ENCODE data around the gene NPSR1. TPM values are rescaled to one million over a fixed set of nuclear protein-coding genes. Genes with fewer than 3 reads are reported as not detected.

Gene NPSR1
- total RNA-seq, 4 donors from 2014 or later: 0.95 to 9.7 TPM; not detected in 2

DNA sequence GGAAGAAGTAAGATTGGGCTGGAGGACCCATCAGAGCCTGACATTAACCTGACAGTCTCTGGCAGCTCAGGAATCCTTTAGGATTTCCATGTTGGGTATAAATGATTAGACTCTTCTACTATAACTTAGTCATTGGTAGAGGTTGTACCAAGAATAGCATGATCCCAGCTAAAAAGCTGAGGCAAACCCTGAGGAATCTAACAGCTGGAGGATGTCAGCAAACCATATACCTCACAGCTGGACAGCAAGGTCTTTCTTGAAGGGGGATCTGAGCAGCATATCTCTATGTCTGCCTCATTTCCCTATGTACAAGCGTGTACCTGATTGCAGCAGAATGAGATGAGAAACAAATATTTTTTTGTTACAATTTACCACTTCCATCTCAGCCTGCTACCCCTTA is 103.2 kb downstream of the NPSR1 start:
- WGBS, 2 donors (ENCODE audit: low coverage in 1 of 2): 67 to 75% methylated on average over 1 of the region's 1 CpG
- no peak for DNase-seq
- intact Hi-C loops (cut with DNase I; ENCODE audit: low total_unique reads): no loop called here
- Histone ChIP-seq H3K4me1 (no peaks in the 10 kb centered on the region), H3K27me3 (no peaks in the 10 kb centered on the region), H3K9me3 (no peaks in the 10 kb centered on the region), H3K4me3 (no peak overlapping the region), H3K27ac (no peak overlapping the region), H3K36me3 (no peaks in the 10 kb centered on the region)
- in situ Hi-C loops (cut with MboI; ENCODE audit: low pct_ligation_motif_present in 1 of 4, low pct_unique_long_range_greater_than_20kb in 1 of 4, low sequenced_read_pairs in 3 of 4): no loop called here
- no peak for TF ChIP-seq POLR2AphosphoS5 (IDR thresholded peaks at IDR 0.05)
- TF ChIP-seq, protein P1, sequence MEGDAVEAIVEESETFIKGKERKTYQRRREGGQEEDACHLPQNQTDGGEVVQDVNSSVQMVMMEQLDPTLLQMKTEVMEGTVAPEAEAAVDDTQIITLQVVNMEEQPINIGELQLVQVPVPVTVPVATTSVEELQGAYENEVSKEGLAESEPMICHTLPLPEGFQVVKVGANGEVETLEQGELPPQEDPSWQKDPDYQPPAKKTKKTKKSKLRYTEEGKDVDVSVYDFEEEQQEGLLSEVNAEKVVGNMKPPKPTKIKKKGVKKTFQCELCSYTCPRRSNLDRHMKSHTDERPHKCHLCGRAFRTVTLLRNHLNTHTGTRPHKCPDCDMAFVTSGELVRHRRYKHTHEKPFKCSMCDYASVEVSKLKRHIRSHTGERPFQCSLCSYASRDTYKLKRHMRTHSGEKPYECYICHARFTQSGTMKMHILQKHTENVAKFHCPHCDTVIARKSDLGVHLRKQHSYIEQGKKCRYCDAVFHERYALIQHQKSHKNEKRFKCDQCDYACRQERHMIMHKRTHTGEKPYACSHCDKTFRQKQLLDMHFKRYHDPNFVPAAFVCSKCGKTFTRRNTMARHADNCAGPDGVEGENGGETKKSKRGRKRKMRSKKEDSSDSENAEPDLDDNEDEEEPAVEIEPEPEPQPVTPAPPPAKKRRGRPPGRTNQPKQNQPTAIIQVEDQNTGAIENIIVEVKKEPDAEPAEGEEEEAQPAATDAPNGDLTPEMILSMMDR (IDR thresholded peaks at IDR 0.05): no peak
- TF ChIP-seq POLR2A (IDR thresholded peaks at IDR 0.05): no peak
- TF ChIP-seq EP300 (IDR thresholded peaks at IDR 0.05; ENCODE audit: low read depth): no peak

DNA sequence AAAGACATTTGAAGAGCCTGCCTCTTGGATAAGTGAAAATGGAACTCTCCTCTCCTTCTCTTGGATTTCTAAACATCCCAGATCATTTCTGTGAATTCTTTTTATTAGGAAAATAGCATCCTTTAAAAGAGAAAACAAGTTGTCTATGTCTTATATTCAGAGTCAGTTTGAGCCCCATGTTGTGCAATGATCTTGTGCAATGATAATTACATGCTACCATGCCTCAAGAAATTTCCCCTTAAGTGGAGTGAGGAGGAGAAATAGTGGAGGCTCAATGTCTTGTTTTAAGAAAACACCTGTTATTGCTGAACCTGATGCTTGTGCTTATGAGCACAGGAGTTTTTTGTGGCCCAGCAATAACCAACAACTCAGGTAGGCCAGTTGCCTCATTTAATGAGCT is 103.6 kb downstream of the NPSR1 start:
- TF ChIP-seq POLR2AphosphoS5 (IDR thresholded peaks at IDR 0.05) (no peak), POLR2A (IDR thresholded peaks at IDR 0.05) (no peak), EP300 (IDR thresholded peaks at IDR 0.05; ENCODE audit: low read depth) (no peak)
- TF ChIP-seq, protein P1 (IDR thresholded peaks at IDR 0.05): no peak
- H3K4me3 ChIP-seq: no peak overlapping the region
- H3K9me3 ChIP-seq: no peaks in the 10 kb centered on the region
- H3K36me3 ChIP-seq: no peaks in the 10 kb centered on the region
- intact Hi-C loops (cut with DNase I; ENCODE audit: low total_unique reads): no loop called here
- no peaks in the 10 kb centered on the region for H3K27me3 ChIP-seq
- H3K27ac ChIP-seq: no peak overlapping the region
- no peaks in the 10 kb centered on the region for H3K4me1 ChIP-seq
- no peak for DNase-seq
- in situ Hi-C loops (cut with MboI; ENCODE audit: low pct_ligation_motif_present in 1 of 4, low pct_unique_long_range_greater_than_20kb in 1 of 4, low sequenced_read_pairs in 3 of 4): no loop called here

DNA sequence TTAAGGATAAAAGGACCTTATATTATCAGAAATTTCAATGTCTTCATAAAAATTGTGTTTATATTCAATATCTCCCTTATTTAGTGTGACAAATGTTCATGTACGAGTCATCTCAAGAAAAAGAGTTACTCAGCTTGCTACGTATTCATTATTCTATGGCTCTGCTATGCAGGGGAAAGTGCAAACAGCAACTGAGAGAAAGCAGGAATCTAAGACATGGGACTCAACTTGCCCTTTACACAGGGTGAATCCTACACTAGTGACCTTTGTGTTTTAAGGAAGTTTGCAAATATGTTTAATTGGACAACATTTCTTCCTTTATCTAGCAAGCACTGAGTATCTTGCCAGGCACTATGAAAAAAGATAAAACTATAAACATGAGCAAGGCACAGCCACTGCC is 104.7 kb downstream of the NPSR1 start:
- H3K4me3 ChIP-seq: no peak overlapping the region
- 56% methylated on average over 2 of the region's 2 CpGs for WGBS, 2 donors (ENCODE audit: low coverage in 1 of 2)
- H3K36me3 ChIP-seq: no peaks in the 10 kb centered on the region
- in situ Hi-C loops (cut with MboI; ENCODE audit: low pct_ligation_motif_present in 1 of 4, low pct_unique_long_range_greater_than_20kb in 1 of 4, low sequenced_read_pairs in 3 of 4): no loop called here
- TF ChIP-seq POLR2AphosphoS5 (IDR thresholded peaks at IDR 0.05): no peak
- no peak for TF ChIP-seq EP300 (IDR thresholded peaks at IDR 0.05; ENCODE audit: low read depth)
- intact Hi-C loops (cut with DNase I; ENCODE audit: low total_unique reads): no loop called here
- H3K27ac ChIP-seq: no peak overlapping the region
- no peaks in the 10 kb centered on the region for H3K9me3 ChIP-seq
- no peaks in the 10 kb centered on the region for H3K4me1 ChIP-seq
- no peak for DNase-seq
- H3K27me3 ChIP-seq: no peaks in the 10 kb centered on the region

DNA sequence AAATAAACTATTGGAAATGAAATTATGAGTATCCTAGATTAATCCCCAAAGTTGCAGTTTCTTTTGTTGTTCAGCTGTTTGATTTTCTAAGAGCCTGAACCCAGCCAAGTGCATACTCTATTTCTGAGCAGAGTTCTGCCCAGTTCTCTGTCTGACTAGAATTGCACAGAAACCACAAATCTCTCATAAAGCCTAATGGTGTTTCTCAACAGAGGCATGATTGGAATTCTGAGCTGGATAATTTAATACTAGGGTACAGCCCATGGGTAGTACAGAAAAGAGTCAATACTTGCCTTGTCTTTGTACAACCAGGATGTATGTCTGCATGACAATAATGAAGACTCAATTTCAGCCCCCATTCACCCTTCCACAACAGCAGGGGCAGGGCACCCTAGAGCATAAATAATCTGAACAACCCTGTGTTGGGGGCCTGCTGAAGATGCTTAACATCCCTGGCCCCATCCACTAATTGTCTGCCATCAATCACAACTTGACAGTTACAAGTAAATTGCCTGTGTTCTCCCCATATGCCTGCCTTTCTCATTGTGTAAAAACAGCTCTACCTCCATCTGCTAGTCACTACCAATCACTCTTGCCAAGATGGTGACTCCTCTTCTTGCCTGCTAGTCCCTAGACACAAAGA is 114.4 kb downstream of the NPSR1 start:
- H3K4me1 ChIP-seq: no peaks in the 10 kb centered on the region
- in situ Hi-C loops (cut with MboI; ENCODE audit: low pct_ligation_motif_present in 1 of 4, low pct_unique_long_range_greater_than_20kb in 1 of 4, low sequenced_read_pairs in 3 of 4) (no loop called here), intact Hi-C loops (cut with DNase I; ENCODE audit: low total_unique reads) (no loop called here)
- no peaks in the 10 kb centered on the region for H3K27me3 ChIP-seq
- H3K9me3 ChIP-seq: no peaks in the 10 kb centered on the region
- no peaks in the 10 kb centered on the region for H3K36me3 ChIP-seq
- no peak overlapping the region for H3K27ac ChIP-seq
- no peak for TF ChIP-seq POLR2A (IDR thresholded peaks at IDR 0.05)
- no peak for TF ChIP-seq POLR2AphosphoS5 (IDR thresholded peaks at IDR 0.05)
- no peak for TF ChIP-seq EP300 (IDR thresholded peaks at IDR 0.05; ENCODE audit: low read depth)
- TF ChIP-seq, protein P1 (IDR thresholded peaks at IDR 0.05): no peak
- no peak overlapping the region for H3K4me3 ChIP-seq
- DNase-seq: no peak

DNA sequence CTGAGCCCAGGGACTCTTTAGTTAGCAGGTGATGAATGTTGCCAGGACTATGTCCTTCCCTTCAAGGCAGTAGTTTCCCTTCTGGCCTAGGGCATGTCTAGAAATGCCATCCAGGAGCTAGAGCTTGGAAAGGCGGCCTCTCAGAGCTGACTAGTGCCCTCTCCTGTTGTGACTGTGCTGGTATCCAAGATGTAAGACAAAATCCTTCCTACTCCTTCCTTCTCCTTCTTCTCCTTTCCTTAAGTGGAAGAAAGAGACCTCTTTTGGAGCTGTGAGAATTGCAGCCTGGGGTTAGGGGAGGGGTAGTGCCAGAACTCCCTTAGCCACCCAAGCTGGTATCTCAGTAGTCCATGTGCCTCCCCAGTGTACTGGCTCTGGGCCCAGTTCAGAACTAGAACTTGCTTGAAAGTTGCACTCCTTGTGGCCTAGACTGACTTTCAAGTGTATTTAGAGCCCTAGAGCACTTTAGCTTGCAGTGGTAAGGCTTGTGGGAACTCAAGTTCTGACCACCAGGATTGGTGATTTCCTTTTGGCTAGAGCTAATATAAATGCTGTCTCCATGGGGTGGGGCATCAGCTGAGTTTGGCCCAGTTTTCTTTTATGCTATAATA is 118.8 kb downstream of the NPSR1 start:
- intact Hi-C loops (cut with DNase I; ENCODE audit: low total_unique reads): no loop called here
- no peak overlapping the region for H3K27ac ChIP-seq
- TF ChIP-seq, protein P1 (IDR thresholded peaks at IDR 0.05): no peak
- no peak for TF ChIP-seq POLR2AphosphoS5 (IDR thresholded peaks at IDR 0.05)
- no peak for TF ChIP-seq EP300 (IDR thresholded peaks at IDR 0.05; ENCODE audit: low read depth)
- TF ChIP-seq POLR2A (IDR thresholded peaks at IDR 0.05): no peak
- in situ Hi-C loops (cut with MboI; ENCODE audit: low pct_ligation_motif_present in 1 of 4, low pct_unique_long_range_greater_than_20kb in 1 of 4, low sequenced_read_pairs in 3 of 4): no loop called here
- H3K9me3 ChIP-seq: no peaks in the 10 kb centered on the region
- no peak for DNase-seq
- H3K36me3 ChIP-seq: no peaks in the 10 kb centered on the region
- H3K4me3 ChIP-seq: no peak overlapping the region
- no peaks in the 10 kb centered on the region for H3K4me1 ChIP-seq
- 82% methylated on average over 1 of the region's 1 CpG; no CpG with 5 or more reads in 1 of the 2 donors for WGBS, 2 donors (ENCODE audit: low coverage in 1 of 2)
- H3K27me3 ChIP-seq: no peaks in the 10 kb centered on the region
